Endodermal cell (in vitro differentiated cells): ENCODE measurements around the gene SAMD10. TPM values are rescaled to one million over a fixed set of nuclear protein-coding genes. Genes with fewer than 3 reads are reported as not detected.

Experiments used
- DNase-seq: peaks from one replicate; pipeline ENCODE4 v3.0.0-alpha.2; 2017
- H3K27ac ChIP-seq: 2 replicates; pipeline ENCODE4 v1.5.1; 2013; ENCODE audit warnings: mild to moderate bottlenecking, low read depth, low read length, moderate library complexity
- H3K27me3 ChIP-seq: 2 replicates; pipeline ENCODE4 v1.6.1; 2013; ENCODE audit warnings: mild to moderate bottlenecking, low read length, moderate library complexity; ENCODE audit not compliant: insufficient read depth, control insufficient read depth, poor library complexity, severe bottlenecking
- H3K36me3 ChIP-seq: 2 replicates; pipeline ENCODE4 v1.7.0; 2013; ENCODE audit warnings: mild to moderate bottlenecking, low read length, moderate library complexity; ENCODE audit not compliant: control insufficient read depth, insufficient read depth
- H3K4me1 ChIP-seq: one replicate; pipeline ENCODE4 v1.7.0; 2013; ENCODE audit warnings: low read length; ENCODE audit not compliant: control insufficient read depth, insufficient read depth
- H3K4me3 ChIP-seq: 2 replicates; pipeline ENCODE4 v1.5.1; 2013; ENCODE audit warnings: mild to moderate bottlenecking, low read length, moderate library complexity
- H3K9ac ChIP-seq: 2 replicates; pipeline ENCODE4 v1.6.1; 2013; ENCODE audit warnings: mild to moderate bottlenecking, low read length, moderate library complexity; ENCODE audit not compliant: poor library complexity, severe bottlenecking; ENCODE audit errors: extremely low read depth
- H3K9me3 ChIP-seq: 2 replicates; pipeline ENCODE4 v1.6.1; 2013; ENCODE audit warnings: mild to moderate bottlenecking, low read length, moderate library complexity; ENCODE audit not compliant: control insufficient read depth
- H3K27ac Mint-ChIP-seq: 2 replicates; pipeline ENCODE4 v1.8.0; 2020; ENCODE audit warnings: mixed read lengths
- H3K27me3 Mint-ChIP-seq: 2 replicates; pipeline ENCODE4 v1.8.0; 2021; ENCODE audit warnings: mild to moderate bottlenecking, mixed read lengths; ENCODE audit not compliant: insufficient read depth
- H3K36me3 Mint-ChIP-seq: 2 replicates; pipeline ENCODE4 v1.8.0; 2020; ENCODE audit warnings: low read depth, mixed read lengths
- H3K4me1 Mint-ChIP-seq: 2 replicates; pipeline ENCODE4 v1.8.0; 2020; ENCODE audit warnings: mixed read lengths
- H3K4me3 Mint-ChIP-seq: 2 replicates; pipeline ENCODE4 v1.8.0; 2020; ENCODE audit warnings: mild to moderate bottlenecking, moderate library complexity, mixed read lengths
- H3K9me3 Mint-ChIP-seq: 2 replicates; pipeline ENCODE4 v1.8.0; 2020; ENCODE audit warnings: mild to moderate bottlenecking, mixed read lengths
- CTCF ChIP-seq: fragments of 200-600 bp; sonication (generic); conservative IDR thresholded peaks from 2 replicates; pipeline ENCODE4 v1.5.0; 2021; ENCODE audit warnings: antibody characterized with exemption, mild to moderate bottlenecking
- WGBS, 2 experiments: methylation state at CpG; one replicate each; pipeline versions ENCODE4 v1.1.5 to v1.1.7; 2013; ENCODE audit warnings: missing lambda C conversion rate in 2 of 2, mixed read lengths in 1 of 2; ENCODE audit not compliant: insufficient coverage in 1 of 2, insufficient read length in 1 of 2; 5-methylcytosine and 5-hydroxymethylcytosine counted together
- total RNA-seq, 2 donors: library from RNA; stranded (reverse); fragmentation: NEBNext Ultra II Directional in 1 of 2; extraction: Animal tissue kit (Norgen Biotek cat#: 25700) in 1 of 2; gene quantifications; 2 replicates in 1 of 2; 3 replicates in 1 of 2; pipeline ENCODE4 v1.2.1, GENCODE V29; 2021

SAMD10 gene
- total RNA-seq, 2 donors from 2014 or later = 5.6 to 6.0 TPM

- 88 to 92% methylated on average over 1 to 5 of the region's 5 CpGs for WGBS, 2 experiments
- no peak overlapping the region for H3K9ac ChIP-seq
- peaks cover 4% of the 10 kb centered on the region for H3K4me1 ChIP-seq
- DNase-seq = no peak
- Mint-ChIP-seq H3K27ac (no peak overlapping the region), H3K27me3 (peaks cover 21% of the 10 kb centered on the region), H3K4me1 (peaks cover 3% of the 10 kb centered on the region), H3K9me3 (peaks cover 16% of the 10 kb centered on the region), H3K36me3 (peaks cover 29% of the 10 kb centered on the region), H3K4me3 (peak overlapping the region; percentile 57)
- peaks cover 10% of the 10 kb centered on the region for H3K27me3 ChIP-seq
- H3K36me3 ChIP-seq = peaks cover 24% of the 10 kb centered on the region
- no peak overlapping the region for H3K27ac ChIP-seq
- TF ChIP-seq CTCF = no peak
- peaks cover 24% of the 10 kb centered on the region for H3K9me3 ChIP-seq
- H3K4me3 ChIP-seq = no peak overlapping the region
Observed at GRCh38 chr20:63970714-63971431, 8.6 kb downstream of the SAMD10 start.

- peak within 1 kb of the TSS; percentile 70 for H3K27ac Mint-ChIP-seq
- H3K36me3 Mint-ChIP-seq = peaks cover 29% of the 10 kb centered on the region
- H3K9ac ChIP-seq = peak within 1 kb of the TSS; percentile 57
- peaks cover 4% of the 10 kb centered on the region for H3K4me1 ChIP-seq
- H3K9me3 ChIP-seq = peaks cover 25% of the 10 kb centered on the region
- H3K27ac ChIP-seq = no peak within 1 kb of the TSS
- H3K27me3 ChIP-seq = peaks cover 10% of the 10 kb centered on the region
- peak within 1 kb of the TSS; percentile 86 for H3K4me3 ChIP-seq
- peak; percentile 83 for DNase-seq
- H3K27me3 Mint-ChIP-seq = peaks cover 21% of the 10 kb centered on the region
- H3K4me1 Mint-ChIP-seq = peaks cover 3% of the 10 kb centered on the region
- 7 to 13% methylated on average over 23 to 45 of the region's 73 CpGs for WGBS, 2 experiments
- H3K4me3 Mint-ChIP-seq = peak within 1 kb of the TSS; percentile 70
- H3K36me3 ChIP-seq = peaks cover 25% of the 10 kb centered on the region
- H3K9me3 Mint-ChIP-seq = peaks cover 17% of the 10 kb centered on the region
- peak; percentile 39 for TF ChIP-seq CTCF
Observed at GRCh38 chr20:63969838-63970713, 9.4 kb downstream of the SAMD10 start, which contains the start of gene ZNF512B. TSS of gene ZNF512B (minus strand) at chr20:63969930. CDS start at chr20:63967950, 1,980 bp downstream.

GRCh38 chr20:63968928-63969760 lies 10.3 kb downstream of the SAMD10 start:
- Mint-ChIP-seq H3K4me3 (peak overlapping the region; percentile 70), H3K27ac (peak overlapping the region; percentile 70), H3K9me3 (peaks cover 18% of the 10 kb centered on the region), H3K36me3 (peaks cover 28% of the 10 kb centered on the region), H3K4me1 (peaks cover 3% of the 10 kb centered on the region), H3K27me3 (peaks cover 21% of the 10 kb centered on the region)
- Histone ChIP-seq H3K27ac (no peak overlapping the region), H3K27me3 (peaks cover 10% of the 10 kb centered on the region), H3K36me3 (peaks cover 29% of the 10 kb centered on the region), H3K4me1 (peaks cover 4% of the 10 kb centered on the region), H3K4me3 (peak overlapping the region; percentile 86), H3K9ac (peak overlapping the region; percentile 57), H3K9me3 (peaks cover 29% of the 10 kb centered on the region)
- no peak for TF ChIP-seq CTCF
- 5 to 15% methylated on average over 9 to 54 of the region's 70 CpGs for WGBS, 2 experiments
- DNase-seq = peak; percentile 73
